GM12878 (cell line): ENCODE measurements around the gene WWTR1. TPM values are rescaled to one million over a fixed set of nuclear protein-coding genes. Genes with fewer than 3 reads are reported as not detected.

Experiments used
- DPF2 ChIP-seq: fragments of 450-650 bp; IDR thresholded peaks from 2 replicates; pipeline ENCODE4 v1.6.1; 2017; ENCODE audit warnings: mild to moderate bottlenecking
- EED ChIP-seq: sonication (generic); IDR thresholded peaks from 2 replicates; pipeline ENCODE4 v1.6.1; 2016; ENCODE audit warnings: antibody characterized with exemption, low read depth
- LARP7 ChIP-seq: fragments of 450-650 bp; IDR thresholded peaks from 2 replicates; pipeline ENCODE4 v1.6.1; 2017; ENCODE audit warnings: mild to moderate bottlenecking
- NBN ChIP-seq: fragments of 450-650 bp; IDR thresholded peaks from 2 replicates; pipeline ENCODE4 v1.6.1; 2016
- PAX5 ChIP-seq: IDR thresholded peaks from 2 replicates; pipeline ENCODE4 v1.6.1; 2011; ENCODE audit warnings: low read depth, low read length, borderline replicate concordance
- POLR2A ChIP-seq: IDR thresholded peaks from 2 replicates; pipeline ENCODE4 v1.6.1; 2011; ENCODE audit warnings: low read depth, mild to moderate bottlenecking, low read length
- POU2F2 ChIP-seq: IDR thresholded peaks from 3 replicates; pipeline ENCODE4 v1.6.1; 2011; ENCODE audit warnings: low read depth, mild to moderate bottlenecking, low read length, borderline replicate concordance
- SIN3A ChIP-seq: IDR thresholded peaks from 2 replicates; pipeline ENCODE4 v1.6.1; 2012; ENCODE audit warnings: low read depth, low read length, improper control_type of control experiment
- polyA plus RNA-seq, 11 experiments: library from polyadenylated mRNA; depleted of rRNA in 4 of 11; unstranded in 6 of 11; stranded (reverse) in 5 of 11; fragments of >200 nt; fragmentation: Nextera tagmentation in 4 of 11; fragmentation: Illumina TruSeq in 1 of 11; extraction: Ambion mirVana in 4 of 11; extraction: Trizol in 1 of 11; gene quantifications; 1 replicate in 1 of 11; 2 replicates in 10 of 11; pipeline versions ENCODE4 v1.2.1 to v1.2.3, GENCODE V29; 2011 to 2016; ENCODE audit warnings: inconsistent platforms in 2 of 11, missing spikeins in 2 of 11, low read depth in 1 of 11
- total RNA-seq, 4 experiments: library from RNA; depleted of rRNA in 3 of 4; stranded (reverse); fragments of >200 nt in 3 of 4; fragmentation: Illumina TruSeq in 1 of 4; extraction: Trizol in 1 of 4; gene quantifications; 2 replicates each; pipeline versions ENCODE4 v1.2.1 to v1.2.3, GENCODE V29; 2013 to 2021
- TF ChIP-seq, protein P1 (sequence below): IDR thresholded peaks from 2 replicates; pipeline ENCODE4 v1.6.1; 2011; ENCODE audit warnings: low read depth, mild to moderate bottlenecking, low read length, moderate library complexity, borderline replicate concordance; ENCODE audit errors: extremely low read depth
- TF ChIP-seq, protein P2 (sequence below): fragments of 450-650 bp; IDR thresholded peaks from 2 replicates; pipeline ENCODE4 v1.6.1; 2017; ENCODE audit warnings: low read depth, mild to moderate bottlenecking, moderate library complexity
- TF ChIP-seq, protein P3 (sequence below): IDR thresholded peaks from 2 replicates; pipeline ENCODE4 v1.6.1; 2011; ENCODE audit warnings: borderline replicate concordance, low read depth, mild to moderate bottlenecking, moderate library complexity, mixed read lengths, low read length; ENCODE audit not compliant: insufficient read depth; ENCODE audit errors: extremely low read length
- TF ChIP-seq, protein P4 (sequence below): fragments of 450-650 bp; IDR thresholded peaks from 2 replicates; pipeline ENCODE4 v1.6.1; 2018; ENCODE audit warnings: borderline replicate concordance, mild to moderate bottlenecking; ENCODE audit not compliant: partially characterized antibody
- TF ChIP-seq, protein P5 (sequence below): fragments of 450-650 bp; IDR thresholded peaks from 2 replicates; pipeline ENCODE4 v1.6.1; 2017; ENCODE audit warnings: mild to moderate bottlenecking, moderate library complexity

The WWTR1 gene
- total and polyA plus RNA-seq, 10 of the 15 experiments (the other 5 are each of a cell fraction or from before 2014, with no cell fraction given), result 2.5 to 18.5 (median 5.8) TPM

DNA sequence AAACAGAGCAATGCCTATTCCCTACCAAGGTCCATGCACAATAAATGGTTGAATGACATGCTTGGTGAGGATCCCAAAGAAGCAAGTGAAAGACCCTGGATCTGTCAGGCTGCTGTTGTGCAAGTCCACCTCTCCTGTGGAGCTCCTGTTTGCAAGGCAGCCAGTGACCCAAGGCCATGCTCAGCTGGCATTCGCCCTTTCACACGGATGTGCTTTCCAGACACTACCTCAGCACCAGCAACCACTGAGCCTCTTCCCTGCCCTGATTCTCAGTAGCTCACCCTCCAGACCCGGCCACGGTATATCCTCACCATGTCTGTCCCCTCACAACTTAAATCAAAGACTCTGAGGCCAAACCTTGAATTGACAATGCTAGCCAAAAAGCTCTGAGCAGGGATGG lies 23.3 kb downstream of the WWTR1 start (continued):
- TF ChIP-seq, protein P1, sequence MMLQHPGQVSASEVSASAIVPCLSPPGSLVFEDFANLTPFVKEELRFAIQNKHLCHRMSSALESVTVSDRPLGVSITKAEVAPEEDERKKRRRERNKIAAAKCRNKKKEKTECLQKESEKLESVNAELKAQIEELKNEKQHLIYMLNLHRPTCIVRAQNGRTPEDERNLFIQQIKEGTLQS, result no peak
- TF ChIP-seq EED, result no peak
- TF ChIP-seq, protein P2, sequence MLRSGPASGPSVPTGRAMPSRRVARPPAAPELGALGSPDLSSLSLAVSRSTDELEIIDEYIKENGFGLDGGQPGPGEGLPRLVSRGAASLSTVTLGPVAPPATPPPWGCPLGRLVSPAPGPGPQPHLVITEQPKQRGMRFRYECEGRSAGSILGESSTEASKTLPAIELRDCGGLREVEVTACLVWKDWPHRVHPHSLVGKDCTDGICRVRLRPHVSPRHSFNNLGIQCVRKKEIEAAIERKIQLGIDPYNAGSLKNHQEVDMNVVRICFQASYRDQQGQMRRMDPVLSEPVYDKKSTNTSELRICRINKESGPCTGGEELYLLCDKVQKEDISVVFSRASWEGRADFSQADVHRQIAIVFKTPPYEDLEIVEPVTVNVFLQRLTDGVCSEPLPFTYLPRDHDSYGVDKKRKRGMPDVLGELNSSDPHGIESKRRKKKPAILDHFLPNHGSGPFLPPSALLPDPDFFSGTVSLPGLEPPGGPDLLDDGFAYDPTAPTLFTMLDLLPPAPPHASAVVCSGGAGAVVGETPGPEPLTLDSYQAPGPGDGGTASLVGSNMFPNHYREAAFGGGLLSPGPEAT, result no peak
- TF ChIP-seq LARP7, result no peak
- TF ChIP-seq PAX5, result no peak
- no peak for TF ChIP-seq DPF2
- no peak for TF ChIP-seq POU2F2
- TF ChIP-seq, protein P3, sequence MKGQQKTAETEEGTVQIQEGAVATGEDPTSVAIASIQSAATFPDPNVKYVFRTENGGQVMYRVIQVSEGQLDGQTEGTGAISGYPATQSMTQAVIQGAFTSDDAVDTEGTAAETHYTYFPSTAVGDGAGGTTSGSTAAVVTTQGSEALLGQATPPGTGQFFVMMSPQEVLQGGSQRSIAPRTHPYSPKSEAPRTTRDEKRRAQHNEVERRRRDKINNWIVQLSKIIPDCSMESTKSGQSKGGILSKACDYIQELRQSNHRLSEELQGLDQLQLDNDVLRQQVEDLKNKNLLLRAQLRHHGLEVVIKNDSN, result no peak
- TF ChIP-seq, protein P4, sequence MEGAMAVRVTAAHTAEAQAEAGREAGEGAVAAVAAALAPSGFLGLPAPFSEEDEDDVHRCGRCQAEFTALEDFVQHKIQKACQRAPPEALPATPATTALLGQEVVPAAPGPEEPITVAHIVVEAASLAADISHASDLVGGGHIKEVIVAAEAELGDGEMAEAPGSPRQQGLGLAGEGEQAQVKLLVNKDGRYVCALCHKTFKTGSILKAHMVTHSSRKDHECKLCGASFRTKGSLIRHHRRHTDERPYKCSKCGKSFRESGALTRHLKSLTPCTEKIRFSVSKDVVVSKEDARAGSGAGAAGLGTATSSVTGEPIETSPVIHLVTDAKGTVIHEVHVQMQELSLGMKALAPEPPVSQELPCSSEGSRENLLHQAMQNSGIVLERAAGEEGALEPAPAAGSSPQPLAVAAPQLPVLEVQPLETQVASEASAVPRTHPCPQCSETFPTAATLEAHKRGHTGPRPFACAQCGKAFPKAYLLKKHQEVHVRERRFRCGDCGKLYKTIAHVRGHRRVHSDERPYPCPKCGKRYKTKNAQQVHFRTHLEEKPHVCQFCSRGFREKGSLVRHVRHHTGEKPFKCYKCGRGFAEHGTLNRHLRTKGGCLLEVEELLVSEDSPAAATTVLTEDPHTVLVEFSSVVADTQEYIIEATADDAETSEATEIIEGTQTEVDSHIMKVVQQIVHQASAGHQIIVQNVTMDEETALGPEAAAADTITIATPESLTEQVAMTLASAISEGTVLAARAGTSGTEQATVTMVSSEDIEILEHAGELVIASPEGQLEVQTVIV, result no peak
- TF ChIP-seq POLR2A, result no peak
- no peak for TF ChIP-seq SIN3A
- no peak for TF ChIP-seq NBN
- TF ChIP-seq, protein P5, sequence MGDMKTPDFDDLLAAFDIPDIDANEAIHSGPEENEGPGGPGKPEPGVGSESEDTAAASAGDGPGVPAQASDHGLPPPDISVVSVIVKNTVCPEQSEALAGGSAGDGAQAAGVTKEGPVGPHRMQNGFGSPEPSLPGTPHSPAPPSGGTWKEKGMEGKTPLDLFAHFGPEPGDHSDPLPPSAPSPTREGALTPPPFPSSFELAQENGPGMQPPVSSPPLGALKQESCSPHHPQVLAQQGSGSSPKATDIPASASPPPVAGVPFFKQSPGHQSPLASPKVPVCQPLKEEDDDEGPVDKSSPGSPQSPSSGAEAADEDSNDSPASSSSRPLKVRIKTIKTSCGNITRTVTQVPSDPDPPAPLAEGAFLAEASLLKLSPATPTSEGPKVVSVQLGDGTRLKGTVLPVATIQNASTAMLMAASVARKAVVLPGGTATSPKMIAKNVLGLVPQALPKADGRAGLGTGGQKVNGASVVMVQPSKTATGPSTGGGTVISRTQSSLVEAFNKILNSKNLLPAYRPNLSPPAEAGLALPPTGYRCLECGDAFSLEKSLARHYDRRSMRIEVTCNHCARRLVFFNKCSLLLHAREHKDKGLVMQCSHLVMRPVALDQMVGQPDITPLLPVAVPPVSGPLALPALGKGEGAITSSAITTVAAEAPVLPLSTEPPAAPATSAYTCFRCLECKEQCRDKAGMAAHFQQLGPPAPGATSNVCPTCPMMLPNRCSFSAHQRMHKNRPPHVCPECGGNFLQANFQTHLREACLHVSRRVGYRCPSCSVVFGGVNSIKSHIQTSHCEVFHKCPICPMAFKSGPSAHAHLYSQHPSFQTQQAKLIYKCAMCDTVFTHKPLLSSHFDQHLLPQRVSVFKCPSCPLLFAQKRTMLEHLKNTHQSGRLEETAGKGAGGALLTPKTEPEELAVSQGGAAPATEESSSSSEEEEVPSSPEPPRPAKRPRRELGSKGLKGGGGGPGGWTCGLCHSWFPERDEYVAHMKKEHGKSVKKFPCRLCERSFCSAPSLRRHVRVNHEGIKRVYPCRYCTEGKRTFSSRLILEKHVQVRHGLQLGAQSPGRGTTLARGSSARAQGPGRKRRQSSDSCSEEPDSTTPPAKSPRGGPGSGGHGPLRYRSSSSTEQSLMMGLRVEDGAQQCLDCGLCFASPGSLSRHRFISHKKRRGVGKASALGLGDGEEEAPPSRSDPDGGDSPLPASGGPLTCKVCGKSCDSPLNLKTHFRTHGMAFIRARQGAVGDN, result no peak
- TF ChIP-seq, all 136 proteins: peak for 0
